GM11168 (cell line): ENCODE results near the gene SPACA7.

ENCODE experiments used
- in situ Hi-C: fragments of 300-500 bp; cut with MboI; formaldehyde crosslinking; loops from one replicate; pipeline ENCODE4 v1.12.0; 2022; ENCODE audit warnings: low sequenced_read_pairs; ENCODE audit not compliant: unreplicated experiment

The SPACA7 gene

GRCh38 chr13:112376050-112376681, at the start of gene SPACA7:
TSS of gene SPACA7 (plus strand) at chr13:112376355. CDS start at chr13:112376386, 31 bp downstream.
- in situ Hi-C loops, result no loop called here

GRCh38 chr13:112326821-112327370, 49.3 kb upstream of the SPACA7 start:
- in situ Hi-C loops, result no loop called here

- in situ Hi-C loops, result no loop called here
Observed at GRCh38 chr13:112328936-112329335, 47.2 kb upstream of the SPACA7 start.

- in situ Hi-C loops, result no loop called here
Observed at GRCh38 chr13:112329376-112329775, 46.8 kb upstream of the SPACA7 start.

GRCh38 chr13:112330066-112330465, 46.1 kb upstream of the SPACA7 start:
- in situ Hi-C loops, result no loop called here

GRCh38 chr13:112330479-112331381, 45.4 kb upstream of the SPACA7 start:
- in situ Hi-C loops, result no loop called here

GRCh38 chr13:112331675-112332074, 44.5 kb upstream of the SPACA7 start:
- in situ Hi-C loops, result no loop called here

- in situ Hi-C loops, result no loop called here
Observed at GRCh38 chr13:112332727-112333126, 43.4 kb upstream of the SPACA7 start.

GRCh38 chr13:112333756-112334543, 42.2 kb upstream of the SPACA7 start:
- in situ Hi-C loops, result no loop called here

- in situ Hi-C loops, result no loop called here
Observed at GRCh38 chr13:112335135-112335534, 41.0 kb upstream of the SPACA7 start.

- in situ Hi-C loops, result no loop called here
Observed at GRCh38 chr13:112341446-112341845, 34.7 kb upstream of the SPACA7 start.

- in situ Hi-C loops, result no loop called here
Observed at GRCh38 chr13:112341976-112342735, 34.0 kb upstream of the SPACA7 start.

- in situ Hi-C loops, result no loop called here
Observed at GRCh38 chr13:112342841-112343361, 33.3 kb upstream of the SPACA7 start.

- in situ Hi-C loops, result no loop called here
Observed at GRCh38 chr13:112343591-112343990, 32.6 kb upstream of the SPACA7 start.

GRCh38 chr13:112345826-112346172, 30.4 kb upstream of the SPACA7 start:
- in situ Hi-C loops, result no loop called here

- in situ Hi-C loops, result no loop called here
Observed at GRCh38 chr13:112346173-112346898, 29.8 kb upstream of the SPACA7 start.

- in situ Hi-C loops, result no loop called here
Observed at GRCh38 chr13:112346899-112347229, 29.3 kb upstream of the SPACA7 start.

GRCh38 chr13:112347986-112348385, 28.2 kb upstream of the SPACA7 start:
- in situ Hi-C loops, result no loop called here
